Psoas muscle (tissue), 8 donors: Measurements from ENCODE around the gene MARCHF11. TPM values are rescaled to one million over a fixed set of nuclear protein-coding genes. Genes with fewer than 3 reads are reported as not detected.

Experiments used
- ATAC-seq, 4 donors: fragments of 200-7000 bp; cut with Tn5 transposase; one replicate each; pipeline ENCODE4 v1.9.1; 2020; ENCODE audit warnings: moderate library complexity in 3 of 4, mild to moderate bottlenecking in 2 of 4
- DNase-seq, 2 donors: peaks; one replicate each; pipeline ENCODE4 v3.0.0-alpha.2; 2020
- H3K27ac ChIP-seq: fragments of 200-600 bp; one replicate; pipeline ENCODE4 v1.8.0; 2022
- H3K27me3 ChIP-seq, 3 donors: fragments of 200-600 bp in 1 of 3; one replicate each; pipeline versions ENCODE4 v1.6.1 to v1.8.0; 2013 to 2022; ENCODE audit warnings: low read length in 2 of 3, mild to moderate bottlenecking in 2 of 3, moderate library complexity in 1 of 3; ENCODE audit not compliant: insufficient read depth in 3 of 3
- H3K36me3 ChIP-seq, 2 donors: fragments of 200-600 bp in 1 of 2; one replicate each; pipeline versions ENCODE4 v1.6.1 to v1.8.0; 2013 to 2022; ENCODE audit warnings: low read depth in 1 of 2, mild to moderate bottlenecking in 1 of 2, moderate library complexity in 1 of 2; ENCODE audit not compliant: insufficient read depth in 1 of 2
- H3K4me1 ChIP-seq: fragments of 200-600 bp; one replicate; pipeline ENCODE4 v1.8.0; 2022
- H3K4me3 ChIP-seq: fragments of 200-600 bp; one replicate; pipeline ENCODE4 v1.8.0; 2022; ENCODE audit warnings: mild to moderate bottlenecking
- H3K9me3 ChIP-seq: fragments of 200-600 bp; one replicate; pipeline ENCODE4 v1.8.0; 2022
- CTCF ChIP-seq: fragments of 200-600 bp; IDR thresholded peaks from one replicate; pipeline ENCODE4 v1.8.0; 2022; ENCODE audit warnings: antibody characterized with exemption
- WGBS, 3 donors: extraction: QIAGEN DNeasy Blood & Tissue Kit; methylation state at CpG; one replicate each; pipeline versions ENCODE4 v1.1.6 to v1.1.7; 2013; 5-methylcytosine and 5-hydroxymethylcytosine counted together
- intact Hi-C, 2 donors: fragments of 100-400 bp; cut with DNase I; formaldehyde crosslinking; loops; one replicate each; pipeline versions ENCODE4 v1.11.0 to v1.14.2; 2022
- polyA plus RNA-seq, 3 donors: library from polyadenylated mRNA; stranded (reverse); fragments of 200-250 nt; gene quantifications; one replicate each; pipeline ENCODE4 v1.2.3, GENCODE V29; 2013
- total RNA-seq, 4 donors: library from RNA; stranded (reverse); fragmentation: NEBNext Ultra II Directional in 2 of 4; extraction: Animal tissue kit (Norgen Biotek cat#: 25700) in 2 of 4; gene quantifications; one replicate each; pipeline versions ENCODE4 v1.2.1 to v1.2.4, GENCODE V29; 2021 to 2023
- donor health status: healthy with polysubstance abuse.
- donor health status: DM: no; HTN: no; CAD: no; lungs with moderate emphysema.
- donor health status: Bipolar disorder and iron deficiency.
- donor health status: healthy.
- donor health status: DM: yes; HTN: yes; CAD: no.
- donor health status: DM: no; HTN: no; CAD: no.
- donor health status: DM: no; HTN: no; CAD: no.
- donor health status: DM: yes; HTN: yes; CAD: no.

MARCHF11 gene
- total and polyA plus RNA-seq, 7 donors = not detected

- no peaks in the 10 kb centered on the region for H3K9me3 ChIP-seq
- intact Hi-C loops = no loop called here
- no peak overlapping the region for H3K4me3 ChIP-seq
- 65 to 76% (median 70%) methylated on average over 9 of the region's 9 CpGs for WGBS, 3 donors
- no peak overlapping the region for H3K27ac ChIP-seq
- no peaks in the 10 kb centered on the region for H3K4me1 ChIP-seq
- ATAC-seq (no peak), DNase-seq (no peak)
- TF ChIP-seq CTCF = no peak
- H3K36me3 ChIP-seq = no peaks in the 10 kb centered on the region
- H3K27me3 ChIP-seq = no peaks in the 10 kb centered on the region
Measured at GRCh38 chr5:16064135-16064893, 115.3 kb downstream of the MARCHF11 start.

- Histone ChIP-seq H3K27me3 (no peaks in the 10 kb centered on the region), H3K9me3 (no peaks in the 10 kb centered on the region), H3K36me3 (no peaks in the 10 kb centered on the region), H3K4me1 (no peaks in the 10 kb centered on the region), H3K27ac (no peak overlapping the region), H3K4me3 (no peak overlapping the region)
- no peak for TF ChIP-seq CTCF
- no peak for DNase-seq
- intact Hi-C loops = no loop called here
- ATAC-seq = no peak
- WGBS, 3 donors = 68 to 74% (median 71%) methylated on average over 3 of the region's 3 CpGs
Measured at GRCh38 chr5:16061163-16061562, 118.4 kb downstream of the MARCHF11 start.

DNA sequence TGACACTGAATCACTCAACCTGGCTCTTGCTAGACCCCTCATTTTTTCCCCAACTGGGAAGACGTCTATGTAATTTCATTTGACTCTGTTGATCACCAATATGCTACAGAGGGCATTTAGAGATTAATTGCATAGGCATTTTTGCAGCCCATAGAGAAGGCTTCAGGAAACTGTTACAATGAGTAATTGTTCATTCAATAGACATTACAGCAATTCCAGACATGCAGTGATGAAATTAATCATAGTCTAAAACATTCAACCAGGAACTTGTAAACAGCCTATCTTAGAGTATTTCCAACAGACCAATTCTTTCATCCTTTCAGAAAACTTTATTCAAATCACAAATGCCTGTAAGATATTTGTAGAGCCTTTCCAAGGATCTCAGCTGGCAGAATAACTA lies 122.3 kb downstream of the MARCHF11 start:
- DNase-seq = no peak
- Histone ChIP-seq H3K9me3 (no peaks in the 10 kb centered on the region), H3K4me3 (no peak overlapping the region), H3K4me1 (no peaks in the 10 kb centered on the region), H3K27me3 (no peaks in the 10 kb centered on the region), H3K27ac (no peak overlapping the region), H3K36me3 (no peaks in the 10 kb centered on the region)
- TF ChIP-seq CTCF = no peak
- intact Hi-C loops = no loop called here
- no peak for ATAC-seq
- 35 to 43% (median 36%) methylated on average over 1 of the region's 1 CpG for WGBS, 3 donors

DNA sequence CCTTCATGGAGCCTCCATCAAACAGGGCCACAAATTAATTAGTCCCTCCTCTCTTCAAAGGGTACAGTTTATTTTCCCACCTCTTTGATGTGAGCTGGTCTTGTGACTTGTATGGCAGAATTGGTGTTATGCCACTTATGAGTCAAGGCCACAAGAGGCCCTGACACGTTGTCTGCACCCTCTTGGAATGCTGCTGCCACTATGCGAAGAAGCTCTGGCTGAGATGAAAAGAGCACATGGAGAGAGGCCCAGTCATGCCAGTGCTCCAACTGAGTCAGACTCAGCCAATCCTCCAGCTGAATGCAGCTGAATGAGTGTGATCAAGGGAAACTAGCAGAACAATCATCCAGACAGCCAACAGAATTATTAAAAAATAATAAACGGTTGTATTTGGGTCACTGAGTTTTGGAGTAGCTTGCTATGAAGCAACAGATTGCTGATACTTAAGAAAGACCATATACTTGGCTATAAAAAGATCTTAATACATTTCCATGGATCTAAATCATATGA lies 128.3 kb downstream of the MARCHF11 start:
- DNase-seq (no peak), ATAC-seq (no peak)
- WGBS, 3 donors = 48 to 64% (median 50%) methylated on average over 3 of the region's 3 CpGs
- H3K4me3 ChIP-seq = no peak overlapping the region
- no peak overlapping the region for H3K27ac ChIP-seq
- intact Hi-C loops = no loop called here
- no peak for TF ChIP-seq CTCF
- H3K36me3 ChIP-seq = no peaks in the 10 kb centered on the region
- H3K9me3 ChIP-seq = no peaks in the 10 kb centered on the region
- H3K27me3 ChIP-seq = peaks cover 0 to 5% (median 0%) of the 10 kb centered on the region in 3 donors
- H3K4me1 ChIP-seq = no peaks in the 10 kb centered on the region
